Measurements from ENCODE around the gene TNFAIP6.
"Not testable (repeated sequence)": the region's sequence is repeated elsewhere in the genome, so short reads cannot be mapped to it uniquely, and the experiment has no call there.

TNFAIP6 gene

GRCh38 chr2:151334082-151334815 lies 23.1 kb upstream of the TNFAIP6 start:
- H3K4me3 ChIP-seq: no peak overlapping the region
- DNase-seq (ENCODE audit: low spot score): no peak
- no peak for TF ChIP-seq CTCF (IDR thresholded peaks at IDR 0.05)
- peak overlapping the region in 1 of 2 donors; percentile 37 for H3K27ac ChIP-seq

DNA sequence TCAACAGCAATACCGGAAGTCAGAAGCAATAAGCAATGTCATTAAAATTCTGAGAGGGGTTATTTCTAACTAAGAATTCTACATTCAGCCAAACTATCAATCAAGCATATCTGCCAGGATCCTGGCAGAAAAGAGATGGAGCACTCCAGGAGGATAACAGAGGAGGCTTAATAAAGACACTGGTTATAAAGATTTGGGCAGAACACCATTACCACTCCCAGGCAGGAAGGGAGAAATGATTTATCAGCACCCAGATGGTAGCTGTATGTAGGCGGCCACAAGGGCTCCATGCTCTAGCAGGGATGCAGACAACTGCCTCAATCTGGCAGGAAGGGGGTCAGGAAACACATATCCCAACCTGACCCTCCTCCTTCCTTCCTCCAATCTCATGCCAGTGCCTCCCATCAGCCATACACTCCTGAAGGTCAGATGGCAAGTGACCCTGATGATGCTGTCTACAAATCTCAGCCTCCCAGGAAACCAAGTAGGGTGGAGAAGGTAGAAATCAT lies 20.5 kb upstream of the TNFAIP6 start:
- no peak overlapping the region for H3K27ac ChIP-seq
- no peak for TF ChIP-seq CTCF (IDR thresholded peaks at IDR 0.05)
- H3K4me3 ChIP-seq: no peak overlapping the region
- no peak for DNase-seq (ENCODE audit: low spot score)

- no peak for TF ChIP-seq CTCF (IDR thresholded peaks at IDR 0.05)
- H3K4me3 ChIP-seq: no peak overlapping the region
- no peak overlapping the region for H3K27ac ChIP-seq
- no peak for DNase-seq (ENCODE audit: low spot score)
Measured at GRCh38 chr2:151337643-151338042, 19.7 kb upstream of the TNFAIP6 start.

DNA sequence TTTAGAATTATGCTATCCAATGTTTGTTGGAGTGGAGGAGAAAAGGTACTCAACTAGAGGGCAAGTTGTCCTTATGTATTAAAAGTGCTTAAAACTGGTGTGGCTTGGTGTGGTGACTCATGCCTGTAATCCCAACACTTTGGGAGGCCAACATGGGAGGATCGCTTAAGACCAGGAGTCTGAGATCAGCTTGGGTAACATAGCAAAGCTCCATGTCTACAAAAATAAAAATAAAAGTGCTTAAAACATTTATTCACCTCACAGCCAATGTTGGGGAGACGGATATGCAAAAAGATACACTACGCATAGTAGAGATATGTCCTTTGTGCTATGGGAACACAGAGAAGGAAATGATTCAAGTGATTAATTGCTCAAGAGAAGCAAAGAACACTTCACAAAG lies 19.3 kb upstream of the TNFAIP6 start:
- no peak for TF ChIP-seq CTCF (IDR thresholded peaks at IDR 0.05)
- H3K27ac ChIP-seq: no peak overlapping the region
- no peak for DNase-seq (ENCODE audit: low spot score)
- H3K4me3 ChIP-seq: no peak overlapping the region

GRCh38 chr2:151343073-151343472 lies 14.3 kb upstream of the TNFAIP6 start:
- no peak for DNase-seq (ENCODE audit: low spot score)
- no peak for TF ChIP-seq CTCF (IDR thresholded peaks at IDR 0.05)
- H3K27ac ChIP-seq: no peak overlapping the region
- H3K4me3 ChIP-seq: no peak overlapping the region

- not testable (repeated sequence) for H3K27ac ChIP-seq; DNase-seq (ENCODE audit: low spot score); H3K4me3 ChIP-seq
Measured at GRCh38 chr2:151344191-151344590, 13.2 kb upstream of the TNFAIP6 start.

DNA sequence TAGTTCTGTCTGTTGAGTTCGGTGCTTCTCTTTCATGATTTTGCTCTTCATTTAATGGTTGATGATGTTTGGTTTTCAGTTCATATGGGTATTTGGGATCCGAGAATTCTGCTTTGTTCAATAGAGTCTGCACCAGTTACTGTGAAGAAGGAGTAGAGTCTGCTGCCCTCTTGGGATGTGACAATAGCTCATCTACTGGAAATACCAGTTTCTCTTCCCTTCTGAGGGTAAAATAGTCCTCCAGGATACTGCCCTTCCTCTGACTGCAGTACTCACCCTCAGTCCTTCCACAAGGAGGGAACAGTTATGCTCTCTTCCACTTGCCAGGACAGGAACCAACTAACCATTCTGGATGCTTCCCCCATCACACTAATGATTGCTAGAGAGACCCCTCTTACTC lies 12.5 kb upstream of the TNFAIP6 start:
- no peak for TF ChIP-seq CTCF (IDR thresholded peaks at IDR 0.05)
- Histone ChIP-seq H3K27ac (no peak overlapping the region), H3K4me3 (no peak overlapping the region)
- DNase-seq (ENCODE audit: low spot score): no peak
